ENCODE data around the gene MIGA2. TPM values are rescaled to one million over a fixed set of nuclear protein-coding genes. Genes with fewer than 3 reads are reported as not detected.

MIGA2 gene
- polyA plus RNA-seq, 2 of the 4 experiments (the other 2 are of a cell fraction) = 6.4 to 16.1 TPM

DNA sequence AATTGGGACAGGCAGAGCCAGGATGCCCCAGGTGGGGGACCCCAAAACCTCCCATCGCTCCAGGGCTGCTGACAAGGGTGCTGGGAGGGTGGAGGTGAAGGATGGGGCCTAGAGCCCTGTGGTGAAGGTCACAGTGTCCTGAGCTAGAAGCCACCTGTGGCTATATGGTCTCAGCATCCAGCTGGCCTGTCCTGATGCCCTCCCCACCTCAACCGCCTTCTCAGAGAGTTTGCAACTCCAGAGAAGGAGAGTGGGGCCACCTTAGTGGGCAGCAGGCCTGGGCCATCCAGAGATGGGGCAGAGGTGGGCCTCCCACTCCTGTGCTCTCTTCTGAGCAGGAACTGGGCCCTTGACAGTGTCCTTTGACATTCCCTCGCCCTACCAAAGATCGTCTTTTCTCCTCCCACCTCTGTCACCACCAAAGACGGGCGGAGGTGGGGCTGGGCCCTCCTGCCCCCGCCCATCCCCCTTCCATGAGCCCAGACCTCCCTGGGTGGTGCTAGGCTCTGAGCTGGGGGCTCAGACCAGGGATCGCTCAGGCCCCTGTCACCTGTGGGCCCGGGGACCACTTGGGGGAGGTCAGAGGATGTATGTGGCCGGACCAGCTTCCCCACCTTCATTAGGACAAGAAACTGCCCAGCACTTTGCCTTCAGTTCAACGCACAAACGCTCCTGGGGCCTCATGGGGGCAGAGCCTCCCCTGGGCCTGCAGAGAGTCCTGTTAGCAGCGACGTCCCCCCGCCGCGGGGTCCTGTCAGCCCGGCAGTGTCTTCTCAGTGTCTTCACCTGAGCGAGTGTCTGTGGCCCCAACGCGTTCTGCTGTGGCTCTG is 34.5 kb downstream of the MIGA2 start (continued):
- TF ChIP-seq CEBPB (IDR thresholded peaks at IDR 0.05) (no peak), JUN (IDR thresholded peaks at IDR 0.05) (no peak), HOXB5 (CRISPR knock-in tag; IDR thresholded peaks at IDR 0.05) (no peak), POLR2AphosphoS2 (conservative IDR thresholded peaks at IDR 0.05; ENCODE audit: low read length) (no peak)

DNA sequence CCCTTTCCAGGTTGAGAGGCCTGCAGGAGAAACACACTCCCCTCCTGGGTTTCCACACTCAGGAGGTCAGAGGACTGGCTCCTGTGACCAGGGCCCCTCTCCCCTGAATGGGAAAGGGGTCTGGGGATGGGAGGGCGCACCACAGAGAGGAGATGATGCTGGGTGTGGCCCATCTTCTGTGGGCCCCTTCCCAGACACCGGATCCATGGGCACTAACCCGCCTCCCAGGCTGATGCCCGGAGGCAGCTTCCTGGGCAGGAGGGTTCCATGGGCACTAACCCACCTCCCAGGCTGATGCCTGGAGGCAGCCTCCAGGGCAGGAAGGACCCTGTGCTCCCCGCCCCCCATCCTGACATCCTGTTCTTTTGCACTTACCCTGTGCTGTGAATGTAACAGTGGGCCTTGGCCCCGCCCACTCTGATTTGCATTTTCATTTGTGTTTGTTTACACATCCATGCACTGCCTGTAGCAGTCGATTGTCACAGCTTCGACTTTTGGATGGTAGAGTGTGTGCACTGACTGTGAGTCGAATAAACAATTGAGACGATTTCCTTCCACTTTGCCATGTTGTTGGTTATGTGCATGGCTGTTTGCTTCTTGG is 35.2 kb downstream of the MIGA2 start:
- Histone ChIP-seq H3K4me1 (no peaks in the 10 kb centered on the region), H3K27ac (no peak overlapping the region), H3K4me2 (no peak overlapping the region), H3K4me3 (no peak overlapping the region), H3K9me3 (no peaks in the 10 kb centered on the region)
- FAIRE-seq = no peak
- ATAC-seq = no peak
- DNase-seq (ENCODE audit: low read depth in 1 of 2, low spot score in 1 of 2) = no peak
- POLR2A ChIA-PET = no interaction called here
- CTCF ChIA-PET = interaction anchor here (0.6 to 1.5 kb wide), 3 partner anchors 43 to 1780 kb away, joined by 3 to 5 read pairs (median 5); partner anchors contain the start of gene SH3GLB2
- WGBS (ENCODE audit: missing lambda C conversion rate) = 77% methylated on average over 7 of the region's 10 CpGs
- TF ChIP-seq, protein P1, sequence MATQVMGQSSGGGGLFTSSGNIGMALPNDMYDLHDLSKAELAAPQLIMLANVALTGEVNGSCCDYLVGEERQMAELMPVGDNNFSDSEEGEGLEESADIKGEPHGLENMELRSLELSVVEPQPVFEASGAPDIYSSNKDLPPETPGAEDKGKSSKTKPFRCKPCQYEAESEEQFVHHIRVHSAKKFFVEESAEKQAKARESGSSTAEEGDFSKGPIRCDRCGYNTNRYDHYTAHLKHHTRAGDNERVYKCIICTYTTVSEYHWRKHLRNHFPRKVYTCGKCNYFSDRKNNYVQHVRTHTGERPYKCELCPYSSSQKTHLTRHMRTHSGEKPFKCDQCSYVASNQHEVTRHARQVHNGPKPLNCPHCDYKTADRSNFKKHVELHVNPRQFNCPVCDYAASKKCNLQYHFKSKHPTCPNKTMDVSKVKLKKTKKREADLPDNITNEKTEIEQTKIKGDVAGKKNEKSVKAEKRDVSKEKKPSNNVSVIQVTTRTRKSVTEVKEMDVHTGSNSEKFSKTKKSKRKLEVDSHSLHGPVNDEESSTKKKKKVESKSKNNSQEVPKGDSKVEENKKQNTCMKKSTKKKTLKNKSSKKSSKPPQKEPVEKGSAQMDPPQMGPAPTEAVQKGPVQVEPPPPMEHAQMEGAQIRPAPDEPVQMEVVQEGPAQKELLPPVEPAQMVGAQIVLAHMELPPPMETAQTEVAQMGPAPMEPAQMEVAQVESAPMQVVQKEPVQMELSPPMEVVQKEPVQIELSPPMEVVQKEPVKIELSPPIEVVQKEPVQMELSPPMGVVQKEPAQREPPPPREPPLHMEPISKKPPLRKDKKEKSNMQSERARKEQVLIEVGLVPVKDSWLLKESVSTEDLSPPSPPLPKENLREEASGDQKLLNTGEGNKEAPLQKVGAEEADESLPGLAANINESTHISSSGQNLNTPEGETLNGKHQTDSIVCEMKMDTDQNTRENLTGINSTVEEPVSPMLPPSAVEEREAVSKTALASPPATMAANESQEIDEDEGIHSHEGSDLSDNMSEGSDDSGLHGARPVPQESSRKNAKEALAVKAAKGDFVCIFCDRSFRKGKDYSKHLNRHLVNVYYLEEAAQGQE (IDR thresholded peaks at IDR 0.05) = no peak
- TF ChIP-seq ZFP36 (IDR thresholded peaks at IDR 0.05; ENCODE audit: borderline replicate concordance, partially characterized antibody) = no peak
- TF ChIP-seq FOXS1 (CRISPR knock-in tag; IDR thresholded peaks at IDR 0.05) = no peak
- no peak for TF ChIP-seq ESRRA (IDR thresholded peaks at IDR 0.05; ENCODE audit: borderline replicate concordance, low read length)
- TF ChIP-seq RFX5 (IDR thresholded peaks at IDR 0.05) = no peak
- TF ChIP-seq, protein P2, sequence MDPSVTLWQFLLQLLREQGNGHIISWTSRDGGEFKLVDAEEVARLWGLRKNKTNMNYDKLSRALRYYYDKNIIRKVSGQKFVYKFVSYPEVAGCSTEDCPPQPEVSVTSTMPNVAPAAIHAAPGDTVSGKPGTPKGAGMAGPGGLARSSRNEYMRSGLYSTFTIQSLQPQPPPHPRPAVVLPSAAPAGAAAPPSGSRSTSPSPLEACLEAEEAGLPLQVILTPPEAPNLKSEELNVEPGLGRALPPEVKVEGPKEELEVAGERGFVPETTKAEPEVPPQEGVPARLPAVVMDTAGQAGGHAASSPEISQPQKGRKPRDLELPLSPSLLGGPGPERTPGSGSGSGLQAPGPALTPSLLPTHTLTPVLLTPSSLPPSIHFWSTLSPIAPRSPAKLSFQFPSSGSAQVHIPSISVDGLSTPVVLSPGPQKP (IDR thresholded peaks at IDR 0.05; ENCODE audit: low read depth, low read length) = no peak
- TF ChIP-seq, protein P3, sequence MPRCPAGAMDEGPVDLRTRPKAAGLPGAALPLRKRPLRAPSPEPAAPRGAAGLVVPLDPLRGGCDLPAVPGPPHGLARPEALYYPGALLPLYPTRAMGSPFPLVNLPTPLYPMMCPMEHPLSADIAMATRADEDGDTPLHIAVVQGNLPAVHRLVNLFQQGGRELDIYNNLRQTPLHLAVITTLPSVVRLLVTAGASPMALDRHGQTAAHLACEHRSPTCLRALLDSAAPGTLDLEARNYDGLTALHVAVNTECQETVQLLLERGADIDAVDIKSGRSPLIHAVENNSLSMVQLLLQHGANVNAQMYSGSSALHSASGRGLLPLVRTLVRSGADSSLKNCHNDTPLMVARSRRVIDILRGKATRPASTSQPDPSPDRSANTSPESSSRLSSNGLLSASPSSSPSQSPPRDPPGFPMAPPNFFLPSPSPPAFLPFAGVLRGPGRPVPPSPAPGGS (IDR thresholded peaks at IDR 0.05) = no peak
- TF ChIP-seq HOXB13 (CRISPR knock-in tag; IDR thresholded peaks at IDR 0.05; ENCODE audit: low read depth) = no peak
- no peak for TF ChIP-seq PHF8 (IDR thresholded peaks at IDR 0.05; ENCODE audit: borderline replicate concordance, low read depth)
- TF ChIP-seq, protein P4, sequence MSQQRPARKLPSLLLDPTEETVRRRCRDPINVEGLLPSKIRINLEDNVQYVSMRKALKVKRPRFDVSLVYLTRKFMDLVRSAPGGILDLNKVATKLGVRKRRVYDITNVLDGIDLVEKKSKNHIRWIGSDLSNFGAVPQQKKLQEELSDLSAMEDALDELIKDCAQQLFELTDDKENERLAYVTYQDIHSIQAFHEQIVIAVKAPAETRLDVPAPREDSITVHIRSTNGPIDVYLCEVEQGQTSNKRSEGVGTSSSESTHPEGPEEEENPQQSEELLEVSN (IDR thresholded peaks at IDR 0.05; ENCODE audit: borderline replicate concordance, low read depth) = no peak

DNA sequence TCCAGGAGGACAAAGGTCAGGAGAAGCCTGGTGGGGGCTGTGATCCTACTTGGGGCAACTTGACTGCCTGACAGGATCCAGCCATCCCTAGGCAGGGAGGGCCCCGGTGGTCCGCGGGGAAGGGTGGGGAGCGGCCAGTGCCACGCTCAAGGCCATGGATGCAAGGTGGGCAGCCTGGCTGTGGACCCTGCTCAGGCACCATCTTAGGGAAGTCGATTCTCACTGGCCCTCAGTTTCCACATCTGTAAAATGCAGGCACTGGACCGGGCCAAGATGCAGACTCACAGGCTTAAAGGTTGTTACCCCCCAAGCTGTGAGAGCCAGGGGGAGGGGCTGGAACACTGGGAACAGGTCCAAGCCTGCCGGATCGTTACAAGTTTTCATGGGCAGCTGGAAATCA is 35.7 kb downstream of the MIGA2 start:
- ATAC-seq = no peak
- POLR2A ChIA-PET = no interaction called here
- no peak for FAIRE-seq
- H3K4me1 ChIP-seq = peaks cover 2% of the 10 kb centered on the region; the same call in 2 of the 3 replicates
- 84% methylated on average over 5 of the region's 9 CpGs for WGBS (ENCODE audit: missing lambda C conversion rate)
- CTCF ChIA-PET = interaction anchor here (0.6 kb wide), 1 partner anchor 1781 kb away, joined by 5 read pairs; no protein-coding TSS in a partner anchor
- H3K4me3 ChIP-seq = no peak overlapping the region
- no peak for DNase-seq (ENCODE audit: low read depth in 1 of 2, low spot score in 1 of 2)
- no peak overlapping the region for H3K4me2 ChIP-seq
- H3K27ac ChIP-seq = no peak overlapping the region
- H3K9me3 ChIP-seq = no peaks in the 10 kb centered on the region
- TF ChIP-seq MAZ (IDR thresholded peaks at IDR 0.05; ENCODE audit: borderline replicate concordance, low read depth, low read length) = no peak
- no peak for TF ChIP-seq JUNB (IDR thresholded peaks at IDR 0.05)
- TF ChIP-seq, protein P1 (IDR thresholded peaks at IDR 0.05) = no peak
- no peak for TF ChIP-seq JUN (IDR thresholded peaks at IDR 0.05)
- TF ChIP-seq NPAS2 (CRISPR knock-in tag; IDR thresholded peaks at IDR 0.05; ENCODE audit: borderline replicate concordance) = no peak
- no peak for TF ChIP-seq CBX2 (IDR thresholded peaks at IDR 0.05; ENCODE audit: borderline replicate concordance, low read depth)
- no peak for TF ChIP-seq POLR2AphosphoS2 (conservative IDR thresholded peaks at IDR 0.05; ENCODE audit: low read length)
- no peak for TF ChIP-seq CHD2 (IDR thresholded peaks at IDR 0.05; ENCODE audit: low read length, partially characterized antibody)

Measured in A549 (cell line).